Sciatic nerve (tissue), 2 donors: Measurements from ENCODE around the gene EMB. TPM values are rescaled to one million over a fixed set of nuclear protein-coding genes. Genes with fewer than 3 reads are reported as not detected.
"Not testable (repeated sequence)": the region's sequence is repeated elsewhere in the genome, so short reads cannot be mapped to it uniquely, and the experiment has no call there.

Experiments used
- ATAC-seq: fragments of 200-7000 bp; cut with Tn5 transposase; one replicate; pipeline ENCODE4 v1.9.1; 2020; ENCODE audit warnings: mild to moderate bottlenecking, moderate library complexity
- DNase-seq: peaks from one replicate; pipeline ENCODE4 v3.0.0-alpha.2; 2020; ENCODE audit warnings: low spot score
- intact Hi-C: fragments of 100-400 bp; cut with DNase I; formaldehyde crosslinking; loops from one replicate; pipeline ENCODE4 v1.14.2; 2022
- total RNA-seq: library from RNA; stranded (reverse); fragmentation: NEBNext Ultra II Directional; extraction: Animal tissue kit (Norgen Biotek cat#: 25700); gene quantifications from one replicate; pipeline ENCODE4 v1.2.1, GENCODE V29; 2021
- donor health status: DM: no; HTN: no; CAD: no.
- donor health status: DM: no; HTN: no; CAD: no.

EMB gene
- 17.6 TPM for total RNA-seq

GRCh38 chr5:50440651-50441492, at the start of gene EMB:
TSS of gene EMB (minus strand) at chr5:50441288. CDS start at chr5:50441151, 137 bp downstream.
- ATAC-seq = peak; percentile 48
- intact Hi-C loops = no loop called here
- peak; percentile 66 for DNase-seq

- DNase-seq = not testable (repeated sequence)
Measured at GRCh38 chr5:50489491-50489890, 48.4 kb upstream of the EMB start.

GRCh38 chr5:50478790-50479189, 37.7 kb upstream of the EMB start:
- DNase-seq, ATAC-seq, intact Hi-C loops: not testable (repeated sequence)

More at GRCh38 chr5:50489491-50489890, 48.4 kb upstream of the EMB start:
- intact Hi-C loops, ATAC-seq: not testable (repeated sequence)

- intact Hi-C loops = no loop called here
- ATAC-seq = no peak
- no peak for DNase-seq
Measured at GRCh38 chr5:50476549-50476948, 35.5 kb upstream of the EMB start.

- intact Hi-C loops, DNase-seq, ATAC-seq: not testable (repeated sequence)
Measured at GRCh38 chr5:50465015-50465414, 23.9 kb upstream of the EMB start.

GRCh38 chr5:50463726-50464125, 22.6 kb upstream of the EMB start:
- ATAC-seq (no peak), DNase-seq (no peak)
- intact Hi-C loops = no loop called here

- intact Hi-C loops = no loop called here
- DNase-seq (no peak), ATAC-seq (no peak)
Measured at GRCh38 chr5:50463047-50463446, 22.0 kb upstream of the EMB start.

GRCh38 chr5:50462579-50462978, 21.5 kb upstream of the EMB start:
- intact Hi-C loops, DNase-seq, ATAC-seq: not testable (repeated sequence)

GRCh38 chr5:50458372-50458771, 17.3 kb upstream of the EMB start:
- ATAC-seq, DNase-seq, intact Hi-C loops: not testable (repeated sequence)

- ATAC-seq, intact Hi-C loops, DNase-seq: not testable (repeated sequence)
Measured at GRCh38 chr5:50449241-50449640, 8.2 kb upstream of the EMB start.

GRCh38 chr5:50447941-50448340, 6.9 kb upstream of the EMB start:
- no peak for DNase-seq
- intact Hi-C loops = no loop called here
- no peak for ATAC-seq

GRCh38 chr5:50447228-50447627, 6.1 kb upstream of the EMB start:
- intact Hi-C loops = no loop called here
- ATAC-seq = no peak
- DNase-seq = no peak

- DNase-seq (no peak), ATAC-seq (peak; percentile 17)
- intact Hi-C loops = no loop called here
Measured at GRCh38 chr5:50445296-50445949, 4.3 kb upstream of the EMB start.

GRCh38 chr5:50442559-50443539, 1.8 kb upstream of the EMB start:
- ATAC-seq, intact Hi-C loops, DNase-seq: not testable (repeated sequence)

GRCh38 chr5:50441493-50441955, 436 bp upstream of the EMB start:
- intact Hi-C loops = no loop called here

GRCh38 chr5:50439221-50439620, 1.9 kb downstream of the EMB start:
- no peak for ATAC-seq
- DNase-seq = no peak
- intact Hi-C loops = no loop called here

More at GRCh38 chr5:50441493-50441955, 436 bp upstream of the EMB start:
- DNase-seq = no peak
- ATAC-seq = no peak

- not testable (repeated sequence) for ATAC-seq
Measured at GRCh38 chr5:50438060-50438459, 3.0 kb downstream of the EMB start.

GRCh38 chr5:50435168-50435567, 5.9 kb downstream of the EMB start:
- intact Hi-C loops = no loop called here
- no peak for ATAC-seq
- DNase-seq = no peak

More at GRCh38 chr5:50438060-50438459, 3.0 kb downstream of the EMB start:
- DNase-seq, intact Hi-C loops: not testable (repeated sequence)
